OCI-LY3 (cell line): Measurements from ENCODE around the gene HID1.

Experiments
- CTCF ChIP-seq: fragments of 200-600, 300-600 bp; sonication (generic); IDR thresholded peaks from 2 replicates; pipeline ENCODE4 v1.5.1; 2014; ENCODE audit warnings: antibody characterized with exemption, low read length, low read depth
- EZH2phosphoT487 ChIP-seq: fragments of 200-600 bp; shearing (Covaris generic); IDR thresholded peaks from 2 replicates; pipeline ENCODE4 v1.6.1; 2018; ENCODE audit warnings: antibody characterized with exemption, mixed run types, low read depth

DNA sequence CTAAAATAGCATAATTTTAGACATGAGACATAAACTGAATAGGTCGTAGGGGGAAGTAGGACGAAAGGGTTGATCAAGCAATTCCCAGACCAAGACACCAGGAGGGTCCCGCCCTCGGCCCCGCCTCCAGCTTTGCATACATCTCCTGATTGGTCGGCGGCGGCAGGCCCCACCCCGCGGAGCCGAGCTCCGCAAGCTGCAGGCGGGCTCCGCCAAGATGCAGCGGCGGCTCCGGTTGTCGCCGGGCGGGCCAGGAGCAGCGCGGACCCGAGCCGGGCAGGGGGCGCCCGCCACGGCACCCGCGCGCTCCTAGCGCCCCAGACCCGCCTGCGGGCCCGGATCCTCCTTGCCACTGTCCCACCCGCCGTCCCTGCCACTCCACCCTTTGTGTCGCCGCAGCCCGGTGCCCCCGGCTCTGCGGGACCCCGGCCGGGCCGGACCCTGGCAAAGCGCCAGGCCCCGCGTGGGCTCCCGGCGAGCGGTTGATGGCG, 14.9 kb upstream of the HID1 start, which contains the start of gene CDR2L:
- TF ChIP-seq CTCF (no peak), EZH2phosphoT487 (no peak)
